ENCODE results near the gene GGACT. TPM values are rescaled to one million over a fixed set of nuclear protein-coding genes. Genes with fewer than 3 reads are reported as not detected.

The GGACT gene
- 2.4 and 4.4 TPM in 2 replicates for total RNA-seq

GRCh38 chr13:100588331-100589177 is at the start of gene GGACT:
TSS of gene GGACT (minus strand) at chr13:100588789. CDS start at chr13:100532591, 56,198 bp downstream.

Other genes starting within 250 kb of the GGACT start
- 12.3 and 19.7 TPM in 2 replicates for gene TMTC4, start 86.0 kb upstream of the GGACT start, total RNA-seq